Right lobe of liver (tissue), 6 donors: ENCODE data around the gene USP6NL. TPM values are rescaled to one million over a fixed set of nuclear protein-coding genes. Genes with fewer than 3 reads are reported as not detected.

Experiments used
- ATAC-seq, 4 donors: fragments of 200-7000 bp; cut with Tn5 transposase; one replicate each; pipeline ENCODE4 v1.9.1; 2020; ENCODE audit warnings: mild to moderate bottlenecking in 4 of 4, moderate library complexity in 4 of 4
- DNase-seq, 3 donors: peaks; one replicate each; pipeline ENCODE4 v3.0.0-alpha.2; 2020
- H3K27ac ChIP-seq, 3 donors: fragments of 200-600 bp; one replicate each; pipeline ENCODE4 v1.8.0; 2022
- H3K27me3 ChIP-seq, 2 donors: fragments of 200-600 bp; one replicate each; pipeline ENCODE4 v1.8.0; 2022
- H3K36me3 ChIP-seq, 4 donors: fragments of 200-600 bp; sonication (generic) in 1 of 4; one replicate each; pipeline versions ENCODE4 v1.5.1 to v1.8.0; 2017 to 2022; ENCODE audit warnings: control low read depth in 1 of 4
- H3K4me1 ChIP-seq, 4 donors: fragments of 200-600 bp; sonication (generic) in 1 of 4; one replicate each; pipeline versions ENCODE4 v1.5.1 to v1.8.0; 2017 to 2022; ENCODE audit warnings: control low read depth in 1 of 4
- H3K4me3 ChIP-seq, 3 donors: fragments of 200-600 bp; one replicate each; pipeline ENCODE4 v1.8.0; 2022
- H3K9me3 ChIP-seq, 4 donors: fragments of 200-600 bp; sonication (generic) in 1 of 4; one replicate each; pipeline versions ENCODE4 v1.5.1 to v1.8.0; 2017 to 2022; ENCODE audit warnings: control low read depth in 1 of 4
- CTCF ChIP-seq, 4 donors: fragments of 200-600 bp in 3 of 4; fragments of 450-650 bp in 1 of 4; IDR thresholded peaks; one replicate each; pipeline versions ENCODE4 v1.5.1 to v1.8.0; 2016 to 2022; ENCODE audit warnings: antibody characterized with exemption in 4 of 4, mild to moderate bottlenecking in 2 of 4
- POLR2A ChIP-seq: fragments of 450-650 bp; IDR thresholded peaks from one replicate; pipeline ENCODE4 v1.6.1; 2017; ENCODE audit warnings: antibody characterized with exemption, mild to moderate bottlenecking
- WGBS: methylation state at CpG from one replicate; pipeline ENCODE4 v1.1.6; 2018; ENCODE audit warnings: low coverage, low lambda C conversion rate; ENCODE audit not compliant: insufficient coverage; ENCODE audit errors: missing lambda C conversion rate; 5-methylcytosine and 5-hydroxymethylcytosine counted together
- intact Hi-C, 2 donors: fragments of 100-400 bp; cut with DNase I; formaldehyde crosslinking; loops; one replicate each; pipeline versions ENCODE4 v1.11.2 to v1.14.1; 2022
- total RNA-seq, 6 experiments: library from RNA; depleted of rRNA in 2 of 6; stranded (reverse); fragments of >200 nt in 2 of 6; fragmentation: NEBNext Ultra II Directional in 3 of 6; extraction: Animal tissue kit (Norgen Biotek cat#: 25700) in 3 of 6; gene quantifications; one replicate each; pipeline versions ENCODE4 v1.1.0 to v1.2.4, GENCODE V29; 2016 to 2023
- donor health status: DM: no; HTN: yes; CAD: no.
- donor health status: DM: no; HTN: no; CAD: no.
- donor health status: DM: no; HTN: no; CAD: no.
- donor health status: DM: no; HTN: yes; CAD: no.
- donor health status: DM: no; HTN: yes; CAD: no.

The USP6NL gene
- total RNA-seq, 6 experiments from 2014 or later = 8.4 to 15.3 (median 11.5) TPM

- H3K27ac ChIP-seq = no peak overlapping the region
- TF ChIP-seq POLR2A = no peak
- TF ChIP-seq CTCF (IDR thresholded peaks at IDR 0.05) = no peak
- intact Hi-C loops = no loop called here
- WGBS = no CpG with 5 or more reads among the region's 4 CpGs
- no peak for ATAC-seq
- H3K4me1 ChIP-seq = no peaks in the 10 kb centered on the region
- H3K4me3 ChIP-seq = no peak overlapping the region
- DNase-seq = peak in 1 of 3 donors; percentile 20
- H3K36me3 ChIP-seq = no peaks in the 10 kb centered on the region
- H3K9me3 ChIP-seq = no peaks in the 10 kb centered on the region
- no peaks in the 10 kb centered on the region for H3K27me3 ChIP-seq
Observed at GRCh38 chr10:11446864-11447263, 164.6 kb downstream of the USP6NL start.

- 54% methylated on average over 5 of the region's 5 CpGs for WGBS
- TF ChIP-seq CTCF (IDR thresholded peaks at IDR 0.05) = no peak
- TF ChIP-seq POLR2A = no peak
- H3K27ac ChIP-seq = no peak overlapping the region
- H3K9me3 ChIP-seq = no peaks in the 10 kb centered on the region
- no peaks in the 10 kb centered on the region for H3K27me3 ChIP-seq
- no peak for ATAC-seq
- intact Hi-C loops = no loop called here
- DNase-seq = peak in 1 of 3 donors; percentile 21
- no peak overlapping the region for H3K4me3 ChIP-seq
- H3K4me1 ChIP-seq = no peaks in the 10 kb centered on the region
- H3K36me3 ChIP-seq = no peaks in the 10 kb centered on the region
Observed at GRCh38 chr10:11446133-11446532, 165.3 kb downstream of the USP6NL start.

- TF ChIP-seq POLR2A (no peak), CTCF (IDR thresholded peaks at IDR 0.05) (no peak)
- no peaks in the 10 kb centered on the region for H3K9me3 ChIP-seq
- WGBS = 62% methylated on average over 18 of the region's 27 CpGs
- no peak overlapping the region for H3K4me3 ChIP-seq
- H3K27me3 ChIP-seq = no peaks in the 10 kb centered on the region
- ATAC-seq (no peak), DNase-seq (peak in 1 of 3 donors; percentile 37)
- H3K4me1 ChIP-seq = no peaks in the 10 kb centered on the region
- intact Hi-C loops = no loop called here
- H3K27ac ChIP-seq = no peak overlapping the region
- no peaks in the 10 kb centered on the region for H3K36me3 ChIP-seq
Observed at GRCh38 chr10:11444531-11445228, 166.8 kb downstream of the USP6NL start.

- intact Hi-C loops = no loop called here
- no peak for ATAC-seq
- peak in 1 of 3 donors; percentile 27 for DNase-seq
- H3K27me3 ChIP-seq = no peaks in the 10 kb centered on the region
- H3K36me3 ChIP-seq = no peaks in the 10 kb centered on the region
- no peaks in the 10 kb centered on the region for H3K9me3 ChIP-seq
- H3K4me1 ChIP-seq = no peaks in the 10 kb centered on the region
- no CpG with 5 or more reads among the region's 11 CpGs for WGBS
- H3K27ac ChIP-seq = no peak overlapping the region
- TF ChIP-seq POLR2A (no peak), CTCF (IDR thresholded peaks at IDR 0.05) (no peak)
- no peak overlapping the region for H3K4me3 ChIP-seq
Observed at GRCh38 chr10:11444155-11444530, 167.3 kb downstream of the USP6NL start.
